RWPE1 (cell line): ENCODE data around the gene CORO1A.

Experiments used
- CTCF ChIA-PET: fragments of 350-600 bp; sonication (Branson Sonifier 250); formaldehyde crosslinking; extraction: SDS; loops from one replicate; lab custom pipeline; 2021; lab: Yijun Ruan, JAX
- POLR2A ChIA-PET: fragments of 400-600 bp; formaldehyde crosslinking; extraction: SDS; loops from one replicate; lab custom pipeline; 2020; ENCODE audit warnings: antibody characterized with exemption; ENCODE audit not compliant: low non-redundant PET; lab: Yijun Ruan, JAX
- DNase-seq: peaks from one replicate; pipeline ENCODE4 v3.0.0; 2012; ENCODE audit warnings: low spot score
- H3K27ac ChIP-seq: fragments of 450-650 bp; 2 replicates; pipeline ENCODE4 v1.5.1; 2017
- TF ChIP-seq, protein P1 (sequence below): fragments of 450-650 bp; conservative IDR thresholded peaks from 2 replicates; pipeline ENCODE4 v1.5.1; 2017; ENCODE audit warnings: low read depth, mild to moderate bottlenecking

The CORO1A gene

DNA sequence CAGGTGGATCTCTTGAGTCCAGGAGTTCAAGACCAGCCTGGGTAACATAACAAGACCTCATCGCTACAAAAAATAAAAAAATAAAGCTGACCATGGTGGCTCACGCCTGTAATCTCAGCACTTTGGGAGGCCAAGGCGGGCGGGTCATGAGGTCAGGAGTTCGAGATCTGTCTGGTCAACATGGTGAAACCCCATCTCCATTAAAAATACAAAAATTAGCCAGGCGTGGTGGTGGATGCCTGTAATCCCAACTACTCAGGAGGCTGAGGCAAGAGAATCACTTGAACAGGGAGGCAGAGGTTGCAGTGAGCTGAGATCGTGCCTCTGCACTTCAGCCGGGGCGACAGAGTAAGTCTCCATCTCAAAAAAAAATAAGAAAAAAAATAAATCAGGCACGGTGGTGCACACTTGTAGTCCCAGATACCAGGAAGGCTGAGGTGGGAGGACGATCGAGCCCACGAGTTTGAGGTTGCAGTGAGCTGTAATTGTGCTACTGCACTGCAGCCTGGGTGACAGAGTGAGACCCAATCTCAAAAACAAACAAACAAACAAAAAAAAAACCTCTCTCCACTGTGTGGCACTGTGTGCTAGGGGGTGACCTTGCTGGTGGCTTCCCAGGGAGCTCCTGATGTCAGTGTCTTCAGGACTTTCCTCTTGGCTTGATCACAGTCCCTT lies 40.6 kb upstream of the CORO1A start:
- DNase-seq: no peak
- TF ChIP-seq, protein P1, sequence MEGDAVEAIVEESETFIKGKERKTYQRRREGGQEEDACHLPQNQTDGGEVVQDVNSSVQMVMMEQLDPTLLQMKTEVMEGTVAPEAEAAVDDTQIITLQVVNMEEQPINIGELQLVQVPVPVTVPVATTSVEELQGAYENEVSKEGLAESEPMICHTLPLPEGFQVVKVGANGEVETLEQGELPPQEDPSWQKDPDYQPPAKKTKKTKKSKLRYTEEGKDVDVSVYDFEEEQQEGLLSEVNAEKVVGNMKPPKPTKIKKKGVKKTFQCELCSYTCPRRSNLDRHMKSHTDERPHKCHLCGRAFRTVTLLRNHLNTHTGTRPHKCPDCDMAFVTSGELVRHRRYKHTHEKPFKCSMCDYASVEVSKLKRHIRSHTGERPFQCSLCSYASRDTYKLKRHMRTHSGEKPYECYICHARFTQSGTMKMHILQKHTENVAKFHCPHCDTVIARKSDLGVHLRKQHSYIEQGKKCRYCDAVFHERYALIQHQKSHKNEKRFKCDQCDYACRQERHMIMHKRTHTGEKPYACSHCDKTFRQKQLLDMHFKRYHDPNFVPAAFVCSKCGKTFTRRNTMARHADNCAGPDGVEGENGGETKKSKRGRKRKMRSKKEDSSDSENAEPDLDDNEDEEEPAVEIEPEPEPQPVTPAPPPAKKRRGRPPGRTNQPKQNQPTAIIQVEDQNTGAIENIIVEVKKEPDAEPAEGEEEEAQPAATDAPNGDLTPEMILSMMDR: no peak
- ChIA-PET CTCF (interaction anchor here (0.6 to 1.1 kb wide), 3 partner anchors 38 to 70 kb away, joined by 3 to 6 read pairs (median 4); partner anchors contain the start of gene TBX6), POLR2A (no interaction called here)
- no peak overlapping the region for H3K27ac ChIP-seq

DNA sequence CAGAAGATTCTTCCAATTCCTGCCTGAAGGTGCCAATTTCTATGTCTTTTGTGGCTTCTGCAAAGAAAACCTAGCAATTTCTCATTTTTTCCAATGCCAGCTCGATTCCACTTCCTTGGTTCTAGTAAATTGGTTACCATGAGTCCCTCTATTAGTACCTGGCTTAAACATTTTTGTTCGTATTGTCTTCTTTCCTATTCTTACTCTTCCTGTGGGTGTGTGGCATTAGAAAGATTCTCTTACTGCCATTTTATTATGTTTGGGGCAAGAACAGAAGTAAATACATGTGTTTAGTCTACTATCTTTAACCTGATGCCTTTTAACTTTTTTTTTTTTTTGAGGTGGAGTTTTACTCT lies 40.1 kb upstream of the CORO1A start:
- ChIA-PET POLR2A (no interaction called here), CTCF (interaction anchor here (0.6 to 1.1 kb wide), 3 partner anchors 38 to 71 kb away, joined by 3 to 6 read pairs (median 4); partner anchors contain the start of gene TBX6)
- DNase-seq: no peak
- TF ChIP-seq, protein P1: no peak
- H3K27ac ChIP-seq: no peak overlapping the region

DNA sequence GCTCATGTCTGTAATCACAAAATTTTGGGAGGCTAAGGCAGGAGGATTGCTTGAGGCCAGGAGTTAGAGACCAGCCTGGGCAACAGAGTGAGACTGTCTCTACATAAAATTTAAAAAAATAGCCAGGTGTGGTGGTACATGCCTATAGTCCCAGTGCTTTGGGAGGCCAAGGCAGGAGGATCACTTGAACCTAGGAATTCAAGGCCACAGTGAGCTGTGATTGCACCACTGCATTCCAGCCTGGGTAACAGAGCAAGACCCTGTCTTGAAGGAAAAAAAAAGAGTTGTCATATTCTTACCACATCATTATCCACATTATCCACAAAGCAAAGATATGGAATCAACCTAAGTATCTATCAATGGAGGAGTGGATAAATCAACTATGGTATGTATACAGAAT lies 39.4 kb upstream of the CORO1A start:
- ChIA-PET CTCF (no interaction called here), POLR2A (no interaction called here)
- TF ChIP-seq, protein P1: no peak
- DNase-seq: no peak
- no peak overlapping the region for H3K27ac ChIP-seq

DNA sequence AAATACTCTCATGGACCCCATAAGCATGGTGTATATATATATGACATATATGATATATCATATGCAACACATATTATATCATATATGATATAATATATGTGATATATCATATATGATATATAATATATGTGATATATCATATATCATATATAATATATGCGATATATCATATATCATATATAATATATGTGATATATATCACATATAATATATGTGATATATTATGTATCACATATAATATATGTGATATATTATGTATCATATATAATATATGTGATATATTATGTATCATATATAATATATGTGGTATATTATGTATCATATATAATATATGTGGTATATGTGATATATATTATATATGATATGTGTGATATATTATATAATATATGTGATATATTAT lies 38.5 kb upstream of the CORO1A start:
- ChIA-PET POLR2A (no interaction called here), CTCF (no interaction called here)
- DNase-seq: no peak
- no peak overlapping the region for H3K27ac ChIP-seq
- TF ChIP-seq, protein P1: no peak

DNA sequence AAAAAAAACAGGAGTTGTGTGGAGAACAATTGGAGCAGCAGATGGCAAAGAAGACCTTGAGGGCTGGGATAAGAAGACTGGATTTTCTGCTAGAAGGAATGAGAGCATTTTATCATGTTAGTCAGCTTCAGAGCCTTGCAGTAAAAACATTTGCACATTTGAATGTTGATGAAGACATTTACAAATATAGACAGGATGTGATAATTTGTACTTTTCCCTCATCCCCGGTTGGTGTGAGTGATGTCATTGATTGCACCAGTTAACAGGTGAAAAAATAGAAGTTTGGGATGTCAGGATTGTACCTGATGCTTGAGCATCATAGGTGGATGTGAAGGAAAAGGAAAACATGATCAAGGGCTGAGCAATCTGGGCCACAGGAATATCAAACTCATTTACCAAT lies 37.7 kb upstream of the CORO1A start:
- DNase-seq: no peak
- no peak overlapping the region for H3K27ac ChIP-seq
- CTCF ChIA-PET: no interaction called here
- POLR2A ChIA-PET: no interaction called here
- TF ChIP-seq, protein P1: no peak

DNA sequence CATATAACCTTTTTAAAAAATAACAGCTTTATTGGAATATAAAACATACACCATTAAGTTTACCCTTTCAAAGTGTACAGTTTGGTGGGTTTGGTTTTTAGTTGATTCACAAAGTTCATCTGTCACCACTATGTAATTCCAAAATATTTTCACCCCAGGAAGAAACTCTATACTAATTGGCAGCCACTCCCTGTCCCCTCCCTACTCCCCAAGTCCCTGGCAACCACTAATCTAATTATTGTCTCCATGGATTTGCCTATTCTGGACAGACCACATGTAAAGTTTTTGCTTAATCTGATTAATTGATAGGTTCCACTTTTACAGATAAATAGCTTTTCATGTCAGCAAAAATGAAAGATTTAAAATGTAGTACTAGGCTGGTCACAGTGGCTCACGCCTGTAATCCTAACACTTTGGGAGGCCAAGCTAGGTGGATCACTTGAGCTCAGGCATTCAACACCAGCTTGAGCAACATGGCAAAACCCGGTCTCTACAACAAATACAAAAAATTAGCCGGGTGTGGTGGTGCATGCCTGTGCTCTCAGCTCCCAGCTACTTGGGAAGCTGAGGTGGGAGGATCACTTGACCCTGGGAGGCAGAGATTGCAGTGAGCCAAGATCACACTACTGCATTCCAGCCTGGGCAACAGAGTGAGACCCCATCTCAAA lies 35.4 kb upstream of the CORO1A start:
- TF ChIP-seq, protein P1: no peak
- no peak overlapping the region for H3K27ac ChIP-seq
- no peak for DNase-seq
- CTCF ChIA-PET: interaction anchor here (0.6 kb wide), 1 partner anchor 629 kb away, joined by 3 read pairs; no protein-coding TSS in a partner anchor
- POLR2A ChIA-PET: no interaction called here
